Activated CD8-positive, alpha-beta memory T cell treated with anti-CD3 and anti-CD28 coated beads, Interleukin-2, amount 50 U/mL, for 24 hours (primary cell): ENCODE results near the gene NCOA5.

ENCODE experiments used
- DNase-seq: peaks from one replicate; pipeline ENCODE4 v3.0.0-alpha.2; 2020; ENCODE audit errors: extremely low read depth

The NCOA5 gene

DNA sequence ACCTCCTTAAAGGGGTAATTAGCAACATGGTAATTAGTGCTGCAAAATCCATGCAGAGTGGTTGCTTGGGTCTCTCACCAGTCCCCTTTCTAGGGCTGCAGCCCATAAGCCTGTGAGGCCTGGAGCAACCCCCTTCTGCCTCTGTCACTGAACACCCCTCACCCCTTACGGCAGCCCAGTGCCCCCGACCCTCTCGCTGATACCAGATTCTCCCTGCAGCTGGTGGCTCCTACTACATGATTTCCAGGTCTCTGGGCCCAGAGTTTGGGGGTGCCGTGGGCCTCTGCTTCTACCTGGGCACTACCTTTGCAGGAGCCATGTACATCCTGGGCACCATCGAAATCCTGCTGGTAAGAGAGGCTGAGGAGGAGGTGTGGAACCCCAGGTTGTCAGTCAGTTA is 52.7 kb downstream of the NCOA5 start:
- no peak for DNase-seq

DNA sequence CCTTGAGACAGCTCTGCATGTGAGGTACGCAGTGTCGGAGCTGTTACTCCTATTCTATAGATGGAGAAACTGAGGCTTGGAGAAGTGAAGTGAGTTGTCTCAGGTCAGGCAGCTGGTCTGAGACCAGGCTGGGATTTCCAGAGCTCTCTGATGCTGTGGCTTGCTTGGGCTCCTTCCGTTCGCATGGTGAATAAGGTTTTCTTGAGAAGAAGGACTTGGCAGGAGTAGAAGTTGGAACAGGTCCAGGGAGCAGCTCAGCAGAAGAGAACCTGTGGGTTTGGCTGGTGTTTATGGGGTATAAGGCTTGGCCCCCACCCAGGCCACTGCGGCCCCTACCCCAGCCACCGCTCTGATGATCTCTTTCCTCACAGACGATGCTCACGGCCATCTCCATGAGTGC is 53.4 kb downstream of the NCOA5 start:
- no peak for DNase-seq

DNA sequence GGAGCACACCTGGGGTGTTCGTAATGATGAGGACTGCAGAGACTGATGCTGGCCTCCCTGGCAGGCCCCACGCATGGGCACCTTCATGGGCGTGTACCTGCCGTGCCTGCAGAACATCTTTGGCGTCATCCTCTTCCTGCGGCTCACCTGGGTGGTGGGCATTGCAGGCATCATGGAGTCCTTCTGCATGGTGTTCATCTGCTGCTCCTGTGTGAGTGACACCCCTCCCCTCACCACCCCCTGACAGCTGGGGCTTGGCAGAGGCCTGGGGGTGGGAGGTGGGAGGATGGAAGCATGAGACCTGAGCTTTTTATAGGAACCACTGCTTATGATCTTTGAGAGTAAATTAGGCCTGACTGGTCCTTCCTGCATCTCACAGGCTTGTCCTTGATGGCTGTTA is 54.0 kb downstream of the NCOA5 start:
- DNase-seq: no peak

DNA sequence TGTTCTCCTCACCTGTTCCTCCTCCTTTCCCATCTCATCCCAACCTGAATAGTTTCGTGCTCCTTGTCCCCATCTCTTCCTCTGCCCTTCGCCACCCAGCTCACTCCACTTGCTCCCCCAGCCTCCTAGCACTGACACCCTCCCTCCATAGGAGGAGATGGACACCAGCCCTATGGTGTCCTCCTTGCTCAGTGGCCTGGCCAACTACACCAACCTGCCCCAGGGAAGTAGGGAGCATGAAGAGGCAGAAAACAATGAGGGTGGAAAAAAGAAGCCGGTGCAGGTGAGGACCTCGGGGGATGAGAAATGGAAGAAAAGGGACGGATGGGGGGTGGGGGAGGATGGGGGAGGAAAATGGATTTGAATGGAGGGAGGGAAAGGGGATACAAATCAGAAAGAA is 54.5 kb downstream of the NCOA5 start:
- no peak for DNase-seq

DNA sequence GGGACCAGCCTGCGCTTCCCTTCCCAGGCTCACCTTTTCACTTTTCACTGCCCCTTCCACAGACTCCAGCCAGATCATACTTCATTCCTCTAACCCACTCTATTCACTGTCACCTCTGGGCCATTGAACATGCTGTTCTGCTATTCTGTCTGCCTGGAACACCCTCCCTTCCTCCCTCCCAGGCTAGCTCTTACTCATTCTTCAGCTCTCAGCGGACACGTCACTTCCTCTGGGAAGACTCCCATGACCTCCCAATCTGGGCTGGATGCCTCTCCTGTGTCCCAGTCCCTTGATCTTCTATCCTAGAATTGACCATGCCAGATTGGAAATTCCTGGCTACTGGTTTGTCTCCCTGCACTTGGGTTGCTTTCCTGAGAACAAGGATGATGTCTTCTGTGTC is 55.7 kb downstream of the NCOA5 start:
- DNase-seq: no peak

DNA sequence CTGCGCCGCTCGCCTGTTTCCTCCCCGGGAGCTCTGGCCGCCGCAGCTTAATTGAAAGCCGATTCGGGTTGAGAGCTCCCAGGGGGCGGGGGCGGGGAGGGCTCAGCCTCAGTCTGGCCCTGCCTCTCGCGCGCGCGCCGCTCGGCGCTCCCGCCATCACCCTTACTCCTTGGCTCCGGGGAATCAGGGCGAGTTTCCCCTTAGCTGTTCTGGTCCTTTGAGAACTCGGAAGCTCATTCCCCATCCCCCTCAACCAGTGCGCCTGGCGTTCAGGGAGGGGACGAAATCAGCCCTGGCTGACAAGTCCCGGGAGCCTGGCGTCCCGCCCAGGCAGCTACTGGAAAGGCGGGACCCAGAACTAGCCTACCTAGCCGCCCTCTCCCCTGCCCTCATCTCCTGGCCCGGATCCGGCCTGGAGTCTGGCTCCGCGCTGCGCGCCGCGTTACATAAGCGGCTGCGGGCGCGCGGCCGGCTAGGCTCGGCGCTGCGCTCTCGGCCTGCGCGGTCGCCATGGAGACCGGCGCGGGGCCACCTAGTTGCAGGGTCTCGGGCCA is 58.0 kb downstream of the NCOA5 start:
- DNase-seq: no peak

DNA sequence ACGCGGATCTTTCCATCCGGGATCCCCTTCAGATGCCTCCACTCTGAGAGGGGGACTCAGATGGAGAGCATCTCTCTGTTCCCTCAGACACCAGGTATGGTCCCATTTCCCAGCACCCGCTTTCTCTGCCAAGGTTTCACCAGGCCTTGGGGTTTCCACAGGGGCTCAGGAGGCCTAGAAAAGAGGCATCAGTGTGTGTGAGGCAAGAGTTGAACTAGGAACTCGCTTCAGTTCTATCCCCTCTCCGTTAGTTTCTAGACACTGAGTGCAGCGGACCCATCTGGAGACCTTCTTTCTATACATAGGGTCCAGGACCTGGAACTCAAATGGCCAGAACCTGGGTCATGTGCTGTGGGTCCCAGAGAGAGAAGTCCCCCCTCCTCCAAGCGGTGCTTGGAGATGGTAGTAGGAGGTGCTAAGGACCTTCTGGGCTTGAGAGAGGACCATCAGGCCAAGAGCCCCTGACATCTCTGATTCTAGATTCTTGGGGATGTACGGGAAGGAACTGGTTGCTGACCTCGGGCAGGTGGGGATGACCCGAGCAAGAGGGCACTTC is 58.7 kb downstream of the NCOA5 start:
- no peak for DNase-seq

DNA sequence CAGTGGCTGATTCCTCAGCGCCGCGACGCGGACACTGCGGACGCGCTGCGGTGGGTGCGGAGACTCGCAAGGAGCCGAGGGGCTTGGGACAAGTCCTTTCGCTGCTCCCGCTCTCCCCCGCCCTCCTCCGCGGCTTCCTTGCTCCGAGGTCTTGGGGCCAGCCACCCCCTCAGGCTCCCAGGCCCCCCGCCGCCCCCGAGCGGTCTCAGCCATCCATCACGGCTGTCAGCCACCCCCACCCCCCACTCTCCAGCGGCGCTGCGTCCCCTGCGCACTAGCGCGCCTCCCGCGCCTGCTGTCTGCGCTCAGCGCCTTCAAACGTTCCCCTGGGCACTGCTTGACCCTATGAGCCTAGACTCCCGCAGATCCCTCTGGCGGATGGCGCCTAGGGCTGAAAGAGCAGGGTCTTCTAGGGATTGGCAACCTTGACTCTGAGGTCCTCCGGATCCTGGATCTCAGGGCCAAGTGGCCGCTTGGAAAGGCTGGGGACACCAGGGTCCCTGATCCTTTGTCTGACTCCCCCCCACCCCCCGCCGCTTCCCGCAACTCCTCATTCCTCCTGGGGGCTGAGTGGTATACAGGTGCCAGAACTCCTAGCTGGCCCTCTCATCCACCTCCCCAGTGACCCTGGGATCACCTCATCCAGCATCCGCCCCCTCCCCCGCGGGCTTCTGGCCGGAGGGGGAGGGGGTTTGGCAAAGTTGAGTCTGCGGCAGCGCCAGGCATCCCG is 59.3 kb downstream of the NCOA5 start:
- DNase-seq: no peak

DNA sequence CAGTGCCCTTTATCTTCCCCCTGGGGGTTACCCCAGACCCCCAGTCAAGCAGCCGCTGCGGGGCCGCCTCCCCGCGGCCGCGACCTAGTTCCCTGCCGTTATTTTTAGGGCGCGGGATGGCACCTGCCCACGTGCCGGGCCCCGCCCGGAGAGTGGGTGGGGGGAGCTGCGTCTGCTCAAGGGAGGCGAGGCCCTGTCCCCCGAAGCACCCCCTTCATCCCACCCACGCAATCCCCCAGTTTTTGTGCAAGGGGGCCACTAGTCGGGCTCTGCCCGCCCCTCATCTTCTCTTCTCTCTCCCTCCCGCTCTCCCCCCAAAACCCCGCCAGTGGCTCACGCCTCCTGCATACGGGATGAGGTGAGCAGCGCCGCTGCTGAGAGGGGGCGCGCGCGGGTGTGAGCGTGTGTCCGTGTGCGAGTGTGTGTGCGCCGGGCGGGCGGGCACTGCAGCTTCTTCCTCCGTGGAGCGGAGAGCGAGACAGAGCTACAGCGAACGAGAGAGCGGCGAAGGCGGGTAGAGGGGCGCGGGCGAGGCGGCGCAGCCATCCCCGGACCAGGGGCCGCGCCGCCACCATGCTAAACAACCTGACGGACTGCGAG is 60.9 kb downstream of the NCOA5 start, which contains the start of gene SLC12A5:
SLC12A5 (plus strand) TSS at position 444 of the 600 bp plus-strand sequence; CDS start at position 574, 130 bp downstream.
- no peak for DNase-seq

DNA sequence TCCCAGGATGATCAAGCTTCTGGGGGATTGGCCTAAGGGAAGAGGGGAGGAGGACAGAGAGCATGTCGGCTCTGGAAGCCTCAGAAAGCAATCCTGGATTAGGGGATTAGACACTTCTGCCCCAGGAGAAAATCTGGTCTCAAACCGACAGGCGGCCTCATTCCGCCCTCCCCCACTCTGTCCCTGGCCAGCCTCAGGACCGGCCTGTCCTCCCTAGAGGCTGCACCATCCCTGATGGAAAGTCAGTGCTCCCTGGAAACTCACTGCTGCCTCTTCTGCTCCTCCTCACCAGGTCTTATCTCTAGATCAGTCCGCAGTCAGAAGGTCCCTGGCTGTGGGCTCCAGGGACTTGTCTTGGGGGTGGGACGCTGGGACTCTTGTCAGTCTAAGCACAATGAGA is 61.7 kb downstream of the NCOA5 start:
- DNase-seq: no peak

DNA sequence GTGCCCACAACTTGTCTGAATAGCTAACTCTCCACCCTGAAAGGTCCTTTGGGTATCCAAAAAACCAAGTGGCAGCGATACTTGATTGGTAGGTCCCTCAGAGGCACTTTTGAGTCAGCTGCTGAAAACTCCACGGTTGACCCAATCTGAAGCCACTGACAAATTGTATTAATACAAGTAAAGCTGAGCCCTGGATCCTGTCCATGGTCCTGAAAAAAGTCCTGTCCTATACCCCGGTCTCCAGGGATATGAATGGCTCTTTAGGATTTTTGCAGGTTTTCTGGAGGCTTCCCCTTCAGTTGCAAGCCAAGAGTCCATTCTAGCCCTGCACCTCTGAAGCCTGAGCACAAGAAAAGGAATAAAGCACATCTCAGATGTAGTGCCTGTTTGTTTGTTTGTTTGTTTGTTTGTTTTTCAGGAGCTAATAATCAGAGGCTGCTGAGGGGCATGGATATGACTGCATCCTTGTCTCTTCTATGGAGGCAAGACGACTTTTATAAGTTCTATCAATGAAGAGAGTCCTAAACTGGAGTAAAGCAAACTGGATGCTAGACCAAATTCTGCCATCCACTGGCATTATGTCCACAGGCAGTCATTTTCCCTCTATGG is 62.4 kb downstream of the NCOA5 start:
- DNase-seq: no peak

DNA sequence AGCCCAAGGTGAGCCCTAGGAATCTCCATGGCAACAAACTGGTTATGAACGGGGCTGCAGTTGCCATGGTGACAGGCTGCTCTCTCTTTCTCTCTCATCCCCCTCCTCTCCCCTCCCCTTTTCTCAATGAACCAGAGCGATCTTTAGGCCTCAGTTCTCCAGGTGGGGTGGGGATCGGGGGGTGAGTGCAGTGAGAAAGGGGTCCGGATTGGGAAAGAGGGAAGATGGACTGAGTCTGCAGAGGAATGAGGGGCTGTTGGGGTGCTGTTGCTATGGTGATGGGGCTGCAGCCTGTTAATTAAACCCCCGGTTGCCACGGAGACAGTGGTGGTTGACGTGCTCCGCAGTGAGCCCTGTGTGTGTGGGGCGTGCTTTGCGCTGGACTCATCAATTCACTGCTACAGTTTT is 64.4 kb downstream of the NCOA5 start:
- DNase-seq: no peak

DNA sequence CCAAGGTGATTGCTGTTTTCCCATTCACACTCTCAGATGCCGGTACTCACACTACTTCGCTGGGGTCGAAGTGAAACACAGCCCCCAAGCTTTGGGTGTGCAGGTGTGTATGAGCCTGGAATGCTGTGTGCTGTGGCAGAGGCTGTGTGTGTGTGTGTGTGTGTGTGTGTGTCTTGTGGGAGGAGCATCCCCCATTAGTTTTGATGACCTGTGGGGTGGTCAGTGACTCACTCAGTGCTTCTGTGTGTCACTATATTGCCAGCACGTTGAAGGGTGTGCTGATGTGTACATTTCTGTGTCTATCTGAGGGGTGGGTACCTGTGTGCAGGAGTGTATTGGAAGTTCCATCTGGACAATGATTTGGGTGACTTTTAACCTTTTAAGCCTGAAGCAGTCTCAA is 65.8 kb downstream of the NCOA5 start:
- DNase-seq: no peak

DNA sequence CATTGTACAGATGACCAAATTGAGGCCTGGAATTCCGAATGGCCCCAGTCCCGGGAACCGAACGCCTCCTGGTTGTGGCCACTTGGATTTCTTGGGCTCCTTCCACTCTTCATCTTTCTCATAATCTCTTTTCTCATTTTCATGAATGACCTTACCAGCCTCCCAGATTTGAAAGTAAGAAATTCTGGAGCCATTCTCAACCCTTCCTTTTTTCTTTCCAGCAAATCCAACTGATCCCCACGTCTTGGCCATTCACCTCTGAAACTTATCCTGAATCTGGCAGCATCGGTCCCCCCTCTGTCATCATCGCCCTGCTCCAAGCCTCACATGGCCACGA is 66.6 kb downstream of the NCOA5 start:
- no peak for DNase-seq

DNA sequence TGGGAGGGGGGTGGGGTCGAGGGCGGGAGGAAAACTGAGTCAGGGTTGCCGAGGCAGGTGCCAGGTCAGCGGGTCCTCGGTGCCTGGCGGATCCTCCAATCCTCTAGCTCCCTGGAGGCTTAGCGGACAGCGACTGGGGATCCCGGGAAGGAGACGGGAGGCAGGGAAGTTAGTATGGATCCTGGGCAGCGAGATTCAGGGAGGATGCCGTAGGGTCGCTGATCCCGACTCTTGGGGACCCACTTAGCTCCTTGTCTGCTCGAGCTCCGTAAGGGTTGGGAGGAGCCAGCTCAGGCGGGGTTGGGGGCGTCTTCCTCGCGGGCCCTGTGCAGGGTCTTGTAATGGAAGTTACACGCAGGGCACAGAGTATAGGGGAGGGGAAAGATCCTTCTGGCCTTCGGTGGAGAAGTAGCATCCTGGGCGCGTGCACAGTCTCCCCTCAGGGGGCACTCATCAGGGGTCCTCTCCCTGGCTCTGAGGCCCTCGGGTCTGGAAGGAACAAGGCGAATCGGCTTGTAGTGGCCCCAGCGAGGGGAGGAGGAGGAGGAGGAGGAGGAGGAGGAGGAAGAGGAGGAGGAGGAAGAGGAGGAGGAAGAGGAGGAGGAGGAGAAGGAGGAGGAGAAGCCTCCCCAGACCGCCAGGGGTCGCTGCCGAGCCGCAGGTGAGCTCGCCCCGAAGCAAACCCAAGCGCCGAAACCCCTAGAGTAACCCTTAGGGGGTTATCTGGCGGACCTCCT is 67.2 kb downstream of the NCOA5 start:
- DNase-seq: no peak

DNA sequence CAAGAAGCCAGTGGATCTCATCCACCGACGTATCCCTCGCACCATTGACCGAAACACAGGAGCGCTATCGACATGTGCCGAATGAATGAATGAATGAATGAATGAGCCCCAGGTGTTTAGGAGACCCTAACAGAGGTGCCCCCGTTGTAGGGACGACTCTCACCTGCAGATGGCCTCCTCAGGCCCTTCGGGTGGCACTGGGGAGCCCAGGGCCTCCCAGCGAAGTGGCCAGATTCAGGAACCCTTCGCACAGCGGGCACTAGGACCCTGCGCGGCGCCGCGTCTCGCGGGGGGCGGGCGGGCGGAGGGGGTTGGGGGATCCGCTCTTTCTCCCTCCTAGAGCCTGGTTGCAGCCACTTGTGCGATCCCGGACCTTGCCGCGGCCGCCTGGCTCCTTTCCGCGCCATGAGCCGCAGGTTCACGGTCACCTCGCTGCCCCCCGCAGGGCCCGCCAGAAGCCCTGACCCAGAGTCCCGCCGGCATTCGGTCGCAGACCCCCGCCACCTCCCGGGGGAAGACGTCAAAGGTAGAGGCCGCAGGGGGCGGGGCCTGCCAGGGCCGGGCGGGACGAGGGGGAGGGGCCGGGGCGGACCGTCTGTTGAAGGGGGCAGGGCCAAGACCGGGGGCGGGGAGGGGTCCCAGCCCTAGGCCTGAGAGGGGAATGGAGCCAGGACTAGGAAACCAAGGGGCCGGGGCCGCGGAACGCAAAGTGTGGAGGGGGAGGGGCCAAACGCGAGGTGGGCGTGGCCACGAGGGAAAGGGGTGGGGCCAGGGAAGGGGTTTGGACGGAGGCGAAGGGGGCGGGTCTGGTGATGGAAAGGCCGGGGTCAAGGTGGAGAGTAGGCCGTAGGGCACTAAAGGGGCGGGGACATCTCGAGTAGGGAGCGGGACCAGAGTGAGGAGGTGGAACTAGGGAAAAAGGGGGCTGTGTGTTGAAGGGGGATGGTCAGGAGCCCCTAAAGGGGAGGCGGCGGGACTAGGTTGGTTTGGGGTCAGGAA is 68.1 kb downstream of the NCOA5 start:
- no peak for DNase-seq

DNA sequence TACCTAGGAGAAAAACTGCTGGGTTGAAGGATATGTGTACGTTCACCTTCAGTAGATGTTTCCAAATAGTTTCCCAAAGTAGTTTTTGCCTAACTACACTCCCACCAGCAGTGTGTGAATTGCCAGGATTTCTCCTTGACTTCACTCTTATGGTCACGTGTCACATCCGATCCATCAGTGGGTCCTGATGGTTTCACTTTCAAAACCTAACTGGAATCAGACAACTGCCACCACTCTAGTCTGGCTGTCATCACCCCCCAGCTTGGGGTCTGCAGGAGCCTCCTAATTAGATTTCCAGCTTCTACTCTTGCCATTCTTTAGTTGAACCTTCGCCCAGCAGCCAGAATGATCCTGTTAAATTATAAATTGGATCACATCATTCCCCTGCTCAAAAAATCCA is 69.2 kb downstream of the NCOA5 start:
- DNase-seq: no peak

DNA sequence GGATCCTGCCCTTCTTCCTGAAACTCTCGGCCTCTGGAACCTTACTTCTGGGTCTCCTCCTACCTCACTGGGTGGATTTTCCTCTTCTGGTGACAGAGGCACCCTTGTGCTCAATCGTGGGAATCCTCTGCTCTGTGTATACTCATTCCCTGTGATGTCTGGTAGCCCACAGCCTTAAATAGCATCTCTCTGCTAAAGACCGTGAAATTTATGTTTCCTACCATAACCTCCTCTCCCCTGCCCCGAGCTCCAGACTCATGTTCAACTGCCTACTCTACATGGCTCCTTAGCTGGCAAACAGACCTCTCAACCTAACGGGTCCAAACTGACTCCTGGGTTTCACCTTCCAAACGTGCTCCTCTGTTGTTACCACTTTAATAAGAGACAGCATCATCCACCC is 71.2 kb downstream of the NCOA5 start:
- DNase-seq: no peak

DNA sequence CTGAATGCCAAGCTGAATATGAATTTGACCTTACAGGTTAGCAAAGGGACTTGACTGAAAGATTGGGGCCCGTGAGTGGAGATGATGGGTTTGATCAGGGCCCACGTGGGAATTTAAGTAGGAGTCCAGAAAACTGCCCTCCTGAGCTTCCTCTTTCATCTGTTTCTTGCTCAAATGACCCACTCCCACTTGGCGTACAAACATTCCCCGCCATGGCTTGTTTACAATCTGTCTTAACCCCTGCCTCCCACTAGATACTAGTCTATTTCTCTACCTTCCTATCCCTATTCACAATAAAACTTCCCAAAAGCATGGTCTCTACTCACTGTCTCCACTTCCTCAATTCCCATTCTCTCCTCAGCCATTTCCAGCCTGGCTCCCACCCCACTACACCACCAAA is 71.7 kb downstream of the NCOA5 start:
- DNase-seq: no peak

DNA sequence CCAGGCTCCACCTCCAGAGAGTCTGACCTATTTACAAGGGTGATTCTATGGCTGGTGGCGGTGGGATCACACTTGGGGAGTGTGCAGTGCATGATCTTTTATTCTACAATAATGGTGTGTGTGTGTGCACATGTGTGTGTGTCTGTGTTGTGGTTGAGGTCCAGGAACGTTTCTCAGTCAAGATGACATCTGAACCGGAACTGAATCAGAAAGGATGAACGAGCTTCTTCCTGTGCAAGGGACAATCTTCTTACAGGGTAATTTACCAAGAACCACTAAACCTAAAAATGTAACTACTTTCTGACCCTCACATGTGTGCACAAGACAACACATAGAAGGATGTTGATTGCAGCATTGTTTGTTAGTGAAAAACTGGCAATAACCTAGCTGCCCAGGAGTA is 72.5 kb downstream of the NCOA5 start:
- no peak for DNase-seq
